HCT116 (cell line): ENCODE results near the gene NANOS2. TPM values are rescaled to one million over a fixed set of nuclear protein-coding genes. Genes with fewer than 3 reads are reported as not detected.

Experiments used
- ATAC-seq: fragments of 200-7000 bp; cut with Tn5 transposase; 2 replicates; pipeline ENCODE4 v1.9.1; 2020; ENCODE audit warnings: mild to moderate bottlenecking, moderate library complexity
- BruUV-seq: library from RNA; stranded (reverse); fragments of 400-500 nt; replicated peaks from 2 replicates; lab custom pipeline; 2021; lab: Mats Ljungman, UMichigan
- CTCF ChIA-PET: fragments of 300-600 bp; sonication (Branson Sonifier 250); formaldehyde crosslinking; loops from one replicate; lab custom pipeline; 2021; ENCODE audit warnings: antibody characterized with exemption; lab: Charles Lee
- POLR2A ChIA-PET: fragments of 300-600, 350-600 bp; sonication (Branson Sonifier 250); formaldehyde crosslinking; loops from one replicate; lab custom pipeline; 2021; ENCODE audit warnings: antibody characterized with exemption; lab: Charles Lee
- RAD21 ChIA-PET, 2 experiments: fragments of 300-600 bp; sonication (Branson Sonifier 250); formaldehyde crosslinking; loops; one replicate each; lab custom pipeline; 2023; ENCODE audit warnings: low total read pairs in 2 of 2; ENCODE audit not compliant: uncharacterized antibody in 2 of 2, unreplicated experiment in 2 of 2, low non-redundant PET in 1 of 2; lab: Charles Lee
- DNase-seq: peaks from one replicate; pipeline ENCODE4 v3.0.0-alpha.2; 2010; ENCODE audit warnings: low read depth, low spot score
- H2AFZ ChIP-seq: fragments of 200-600 bp; shearing (Covaris generic), sonication (generic); 2 replicates; pipeline ENCODE4 v1.6.1; 2017; ENCODE audit warnings: low read depth, mixed run types, mixed read lengths, antibody characterized with exemption, low read length; ENCODE audit not compliant: poor library complexity, severe bottlenecking
- H3K27ac ChIP-seq: 2 replicates; pipeline ENCODE4 v1.5.1; 2012; ENCODE audit warnings: low read depth, low read length
- H3K27me3 ChIP-seq: fragments of 200-600 bp; sonication (generic); 2 replicates; pipeline ENCODE4 v1.6.1; 2016; ENCODE audit warnings: mixed run types, low read length, mixed read lengths; ENCODE audit not compliant: insufficient read depth
- H3K36me3 ChIP-seq, 2 experiments: fragments of 200-500 bp in 1 of 2; fragments of 200-600 bp in 1 of 2; sonication (Bioruptor generic) in 1 of 2; sonication (generic) in 1 of 2; 2 replicates each; pipeline versions ENCODE4 v1.5.1 to v1.6.1; 2014 to 2016; ENCODE audit warnings: low read length in 2 of 2, inconsistent platforms in 1 of 2, mixed read lengths in 1 of 2, mixed run types in 1 of 2; ENCODE audit not compliant: insufficient read depth in 2 of 2, control insufficient read depth in 1 of 2
- H3K4me1 ChIP-seq, 2 experiments: fragments of 200-600 bp in 1 of 2; sonication (generic) in 1 of 2; 2 replicates each; pipeline versions ENCODE4 v1.5.1 to v1.6.1; 2012 to 2017; ENCODE audit warnings: low read length in 2 of 2, inconsistent platforms in 1 of 2, mild to moderate bottlenecking in 1 of 2, mixed read lengths in 1 of 2, mixed run types in 1 of 2, moderate library complexity in 1 of 2; ENCODE audit not compliant: insufficient read depth in 2 of 2, control insufficient read depth in 1 of 2
- H3K4me2 ChIP-seq: fragments of 200-600 bp; sonication (generic); 2 replicates; pipeline ENCODE4 v1.6.1; 2017; ENCODE audit warnings: mixed run types, low read length, mixed read lengths
- H3K4me3 ChIP-seq, 2 experiments: fragments of 200-600 bp in 1 of 2; sonication (generic) in 1 of 2; replicated peaks in 1 of 2; 2 replicates each; pipeline ENCODE4 v1.5.1; 2011 to 2016; ENCODE audit warnings: low read length in 2 of 2, control low read depth in 1 of 2, low read depth in 1 of 2, mild to moderate bottlenecking in 1 of 2, mixed read lengths in 1 of 2, mixed run types in 1 of 2
- H3K79me2 ChIP-seq: fragments of 200-600 bp; sonication (generic); 2 replicates; pipeline ENCODE4 v1.6.1; 2017; ENCODE audit warnings: mild to moderate bottlenecking, mixed run types, low read length, moderate library complexity, mixed read lengths; ENCODE audit not compliant: insufficient read depth
- H3K9ac ChIP-seq: fragments of 200-600 bp; sonication (generic); 2 replicates; pipeline ENCODE4 v1.6.1; 2016; ENCODE audit warnings: low read length, mixed read lengths
- H3K9me2 ChIP-seq: fragments of 200-600 bp; sonication (generic), shearing (Covaris generic); 2 replicates; pipeline ENCODE4 v1.6.1; 2017; ENCODE audit warnings: mixed run types, mild to moderate bottlenecking, moderate library complexity; ENCODE audit not compliant: insufficient read depth
- H3K9me3 ChIP-seq, 2 experiments: fragments of 200-500 bp in 1 of 2; fragments of 200-600 bp in 1 of 2; sonication (Bioruptor generic) in 1 of 2; sonication (generic) in 1 of 2; 2 replicates each; pipeline ENCODE4 v1.6.1; 2014 to 2017; ENCODE audit warnings: low read length in 2 of 2, mixed read lengths in 2 of 2, inconsistent platforms in 1 of 2, low read depth in 1 of 2, mild to moderate bottlenecking in 1 of 2, mixed run types in 1 of 2, moderate library complexity in 1 of 2; ENCODE audit not compliant: control insufficient read depth in 1 of 2, insufficient read depth in 1 of 2
- H4K20me1 ChIP-seq: fragments of 200-600 bp; sonication (generic), shearing (Covaris generic); 2 replicates; pipeline ENCODE4 v1.6.1; 2017; ENCODE audit warnings: mixed run types, mild to moderate bottlenecking, moderate library complexity; ENCODE audit not compliant: insufficient read depth
- EZH2 ChIP-seq: fragments of 200-600 bp; sonication (generic); IDR thresholded peaks from 2 replicates; pipeline ENCODE4 v1.6.1; 2017; ENCODE audit warnings: antibody characterized with exemption, mixed run types
- FOSL1 ChIP-seq: IDR thresholded peaks from 2 replicates; pipeline ENCODE4 v1.6.1; 2012; ENCODE audit warnings: low read depth
- JUND ChIP-seq: IDR thresholded peaks from 2 replicates; pipeline ENCODE4 v1.6.1; 2012
- POLR2A ChIP-seq: IDR thresholded peaks from 2 replicates; pipeline ENCODE4 v1.7.0; 2011; ENCODE audit warnings: borderline replicate concordance; ENCODE audit not compliant: insufficient read depth, insufficient read length; ENCODE audit errors: extremely low read depth
- TCF7L2 ChIP-seq: IDR thresholded peaks from 2 replicates; pipeline ENCODE4 v1.7.0; 2011; ENCODE audit warnings: borderline replicate concordance, inconsistent platforms; ENCODE audit not compliant: insufficient read depth, insufficient read length; ENCODE audit errors: extremely low read depth
- YY1 ChIP-seq: IDR thresholded peaks from 2 replicates; pipeline ENCODE4 v1.6.1; 2011; ENCODE audit warnings: low read length, low read depth, moderate library complexity, mild to moderate bottlenecking; ENCODE audit not compliant: insufficient replicate concordance; ENCODE audit errors: extremely low read depth
- ZFX ChIP-seq: fragments of 450-650 bp; IDR thresholded peaks from 2 replicates; pipeline ENCODE4 v1.6.1; 2017
- intact Hi-C: fragments of 100-400 bp; cut with micrococcal nuclease; formaldehyde crosslinking; loops from 2 replicates; pipeline ENCODE4 v1.10.0; 2022
- total RNA-seq: library from RNA; stranded (reverse); gene quantifications from one replicate; pipeline ENCODE4 v1.2.1, GENCODE V29; 2021; ENCODE audit not compliant: unreplicated experiment
- TF ChIP-seq, protein P1 (sequence below): IDR thresholded peaks from 2 replicates; pipeline ENCODE4 v1.6.1; 2012

Gene NANOS2
- total RNA-seq, 1 experiment from 2014 or later, result not detected

DNA sequence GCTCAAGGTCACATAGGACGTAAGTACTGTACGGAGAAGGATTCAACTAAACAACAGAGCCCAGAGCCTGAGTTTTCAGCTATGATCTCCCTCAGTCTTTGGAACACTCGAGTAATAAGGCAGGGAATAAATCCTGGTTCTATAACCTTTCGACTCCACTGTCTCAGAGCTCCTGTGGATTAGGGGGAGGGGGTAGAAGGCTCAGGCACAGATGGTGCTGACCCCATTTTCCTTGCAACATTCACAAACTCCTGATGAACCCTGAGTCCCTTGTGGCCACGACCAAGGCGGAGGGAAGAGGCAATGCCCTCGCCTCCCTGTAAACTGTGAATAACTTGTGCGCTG lies 37.7 kb upstream of the NANOS2 start:
- Histone ChIP-seq H3K4me2 (no peak overlapping the region), H3K4me3 (no peak overlapping the region), H2AFZ (no peak overlapping the region), H3K9me2 (no peaks in the 10 kb centered on the region), H3K9me3 (no peaks in the 10 kb centered on the region), H3K4me1 (peaks cover 10 to 34% of the 10 kb centered on the region in 2 experiments; a peak in 3 of 4 replicates), H3K9ac (no peak overlapping the region), H3K36me3 (no peaks in the 10 kb centered on the region), H4K20me1 (no peaks in the 10 kb centered on the region), H3K79me2 (no peaks in the 10 kb centered on the region), H3K27ac (no peak overlapping the region), H3K27me3 (no peaks in the 10 kb centered on the region)
- RAD21 ChIA-PET, result no interaction called here
- DNase-seq (no peak), ATAC-seq (no peak)
- TF ChIP-seq YY1 (no peak), TCF7L2 (no peak), POLR2A (no peak), EZH2 (no peak), JUND (no peak), FOSL1 (no peak), ZFX (no peak)
- TF ChIP-seq, protein P1, sequence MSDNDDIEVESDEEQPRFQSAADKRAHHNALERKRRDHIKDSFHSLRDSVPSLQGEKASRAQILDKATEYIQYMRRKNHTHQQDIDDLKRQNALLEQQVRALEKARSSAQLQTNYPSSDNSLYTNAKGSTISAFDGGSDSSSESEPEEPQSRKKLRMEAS, result no peak
- POLR2A ChIA-PET, result no interaction called here
- intact Hi-C loops, result no loop called here
- no TSS peak for BruUV-seq
- CTCF ChIA-PET, result interaction anchor here (0.9 kb wide), 1 partner anchor 8 kb away, joined by 3 read pairs; no protein-coding TSS in a partner anchor

DNA sequence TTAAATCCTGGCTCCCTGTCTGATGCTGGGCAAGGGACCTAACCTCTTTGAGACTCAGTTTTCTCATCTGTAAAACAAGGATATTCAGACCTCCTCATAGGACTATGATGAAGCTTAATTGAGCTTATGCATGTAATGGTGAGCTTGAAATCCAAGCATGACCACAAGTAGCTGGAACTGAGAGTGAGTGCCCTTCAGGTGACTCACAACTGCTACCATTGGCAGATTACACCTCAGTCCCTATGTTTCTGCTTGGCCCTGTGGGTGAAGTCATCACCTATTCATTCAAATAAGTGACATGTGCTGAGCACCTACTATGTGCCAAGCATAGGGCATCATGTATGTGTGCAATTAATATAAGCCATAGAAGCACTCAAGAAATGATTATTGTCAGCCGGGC lies 33.3 kb upstream of the NANOS2 start:
- Histone ChIP-seq H3K79me2 (no peaks in the 10 kb centered on the region), H3K9me3 (no peaks in the 10 kb centered on the region), H3K27ac (no peak overlapping the region), H4K20me1 (no peaks in the 10 kb centered on the region), H3K27me3 (no peaks in the 10 kb centered on the region), H3K9ac (no peak overlapping the region), H2AFZ (no peak overlapping the region), H3K4me1 (peaks cover 0 to 8% of the 10 kb centered on the region in 2 experiments; a peak in 1 of 4 replicates), H3K36me3 (no peaks in the 10 kb centered on the region)
- ChIA-PET RAD21 (no interaction called here), POLR2A (no interaction called here), CTCF (no interaction called here)
- intact Hi-C loops, result no loop called here
- no TSS peak for BruUV-seq
- TF ChIP-seq YY1, result no peak
- no peak for TF ChIP-seq EZH2
- TF ChIP-seq, all 23 proteins: peak for 0
- ATAC-seq (no peak), DNase-seq (no peak)
- Histone ChIP-seq H3K9me2 (no peaks in the 10 kb centered on the region), H3K4me3 (no peak overlapping the region), H3K4me2 (no peak overlapping the region)
